ENCODE data around the gene SLC24A4.

The SLC24A4 gene

DNA sequence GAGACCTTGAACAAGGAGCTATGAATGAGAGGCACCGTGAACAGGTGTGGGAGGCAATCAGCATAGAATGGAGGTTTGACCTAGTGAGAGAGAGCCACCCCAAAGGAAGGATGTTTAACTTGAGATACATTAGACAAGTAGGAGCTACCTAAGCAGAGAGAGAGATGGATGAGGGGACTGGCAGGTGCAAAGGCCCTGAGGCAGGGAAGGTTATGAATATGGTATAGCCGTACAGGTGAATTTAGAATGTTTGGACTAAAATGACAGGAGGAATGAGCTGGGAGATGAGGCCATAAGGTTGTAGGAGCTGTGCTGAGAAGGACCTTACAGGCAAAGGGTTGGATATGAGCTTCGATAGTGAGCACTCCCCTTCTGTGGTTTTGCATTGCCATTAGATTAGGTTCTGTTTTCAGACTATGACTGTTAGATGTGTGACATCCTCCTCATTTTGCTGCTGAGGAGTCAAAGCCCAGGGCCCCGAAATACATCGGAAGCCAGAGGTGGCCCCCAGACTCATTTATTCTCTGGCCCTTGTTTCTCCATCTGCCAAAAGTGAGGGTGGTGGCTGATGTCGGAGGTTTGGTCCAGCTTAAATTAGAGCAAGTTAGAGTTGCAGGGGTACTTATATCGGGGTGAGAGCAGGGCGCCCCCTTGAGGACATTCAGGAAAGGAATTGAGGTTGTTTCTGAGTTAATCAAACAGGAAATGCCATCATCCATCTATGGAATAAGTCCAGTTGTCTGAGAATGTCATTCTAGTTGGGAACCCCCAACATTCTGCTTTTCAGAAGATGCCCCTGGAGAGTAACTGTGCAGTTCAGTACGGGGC is 29.4 kb downstream of the SLC24A4 start:
- Histone ChIP-seq H3K9me3 (no peaks in the 10 kb centered on the region), H3K27me3 (no peaks in the 10 kb centered on the region; the same call in 1 of the 2 replicates), H3K36me3 (no peaks in the 10 kb centered on the region), H3K4me3 (ENCODE audit: low read depth, low read length) (no peak overlapping the region), H3K4me1 (no peaks in the 10 kb centered on the region)
- TF ChIP-seq, protein P1, sequence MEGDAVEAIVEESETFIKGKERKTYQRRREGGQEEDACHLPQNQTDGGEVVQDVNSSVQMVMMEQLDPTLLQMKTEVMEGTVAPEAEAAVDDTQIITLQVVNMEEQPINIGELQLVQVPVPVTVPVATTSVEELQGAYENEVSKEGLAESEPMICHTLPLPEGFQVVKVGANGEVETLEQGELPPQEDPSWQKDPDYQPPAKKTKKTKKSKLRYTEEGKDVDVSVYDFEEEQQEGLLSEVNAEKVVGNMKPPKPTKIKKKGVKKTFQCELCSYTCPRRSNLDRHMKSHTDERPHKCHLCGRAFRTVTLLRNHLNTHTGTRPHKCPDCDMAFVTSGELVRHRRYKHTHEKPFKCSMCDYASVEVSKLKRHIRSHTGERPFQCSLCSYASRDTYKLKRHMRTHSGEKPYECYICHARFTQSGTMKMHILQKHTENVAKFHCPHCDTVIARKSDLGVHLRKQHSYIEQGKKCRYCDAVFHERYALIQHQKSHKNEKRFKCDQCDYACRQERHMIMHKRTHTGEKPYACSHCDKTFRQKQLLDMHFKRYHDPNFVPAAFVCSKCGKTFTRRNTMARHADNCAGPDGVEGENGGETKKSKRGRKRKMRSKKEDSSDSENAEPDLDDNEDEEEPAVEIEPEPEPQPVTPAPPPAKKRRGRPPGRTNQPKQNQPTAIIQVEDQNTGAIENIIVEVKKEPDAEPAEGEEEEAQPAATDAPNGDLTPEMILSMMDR (IDR thresholded peaks at IDR 0.05; ENCODE audit: low read depth, low read length): peak; percentile 51
- peak; percentile 23 for DNase-seq

DNA sequence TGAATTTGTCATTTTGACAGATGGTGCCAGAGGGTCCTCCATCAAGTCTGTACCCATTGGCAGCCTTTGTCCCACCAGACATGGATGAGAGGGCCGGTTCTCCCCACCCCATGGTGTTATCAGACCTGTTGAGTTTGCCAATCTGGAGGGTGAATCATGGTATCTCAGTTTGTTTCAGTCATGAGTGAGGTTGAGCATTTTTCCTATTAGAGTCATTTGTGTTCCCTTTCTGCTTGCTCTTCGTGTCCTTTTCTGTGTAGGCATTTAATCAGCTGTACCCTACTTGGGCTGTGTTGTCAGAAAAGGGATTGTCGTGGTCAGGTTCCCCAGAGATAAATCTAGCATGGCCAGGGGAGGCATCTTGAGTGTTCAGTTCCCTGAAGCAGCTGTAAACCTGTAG is 30.5 kb downstream of the SLC24A4 start:
- TF ChIP-seq, protein P1 (IDR thresholded peaks at IDR 0.05; ENCODE audit: low read depth, low read length): no peak
- no peak for DNase-seq
- Histone ChIP-seq H3K9me3 (no peaks in the 10 kb centered on the region), H3K27me3 (no peaks in the 10 kb centered on the region; the same call in none of the 2 replicates), H3K36me3 (no peaks in the 10 kb centered on the region), H3K4me1 (no peaks in the 10 kb centered on the region), H3K4me3 (ENCODE audit: low read depth, low read length) (no peak overlapping the region)

DNA sequence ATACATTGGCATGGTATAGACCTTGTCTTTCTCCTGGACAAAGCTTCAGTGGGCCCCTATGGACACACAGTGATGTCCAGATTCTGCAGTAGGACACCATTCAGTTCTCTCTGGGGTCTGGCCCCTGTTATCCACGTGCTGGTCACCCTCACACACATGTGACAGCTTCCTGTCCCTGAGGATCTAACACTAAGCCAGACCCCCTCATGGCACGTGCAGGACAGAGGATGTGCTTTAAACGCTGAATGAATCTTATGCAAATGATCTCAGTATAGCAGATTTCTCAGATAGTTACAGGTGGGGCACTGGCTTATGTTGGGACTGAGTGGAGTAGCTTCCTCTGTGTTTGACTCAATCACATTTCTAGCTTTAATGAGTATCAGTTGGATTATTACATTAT is 33.7 kb downstream of the SLC24A4 start:
- DNase-seq: no peak
- H3K27me3 ChIP-seq: peaks cover 4% of the 10 kb centered on the region
- no peaks in the 10 kb centered on the region for H3K9me3 ChIP-seq
- no peaks in the 10 kb centered on the region for H3K36me3 ChIP-seq
- no peak overlapping the region for H3K4me3 ChIP-seq (ENCODE audit: low read depth, low read length)
- no peaks in the 10 kb centered on the region for H3K4me1 ChIP-seq
- TF ChIP-seq, protein P1 (IDR thresholded peaks at IDR 0.05; ENCODE audit: low read depth, low read length): no peak

DNA sequence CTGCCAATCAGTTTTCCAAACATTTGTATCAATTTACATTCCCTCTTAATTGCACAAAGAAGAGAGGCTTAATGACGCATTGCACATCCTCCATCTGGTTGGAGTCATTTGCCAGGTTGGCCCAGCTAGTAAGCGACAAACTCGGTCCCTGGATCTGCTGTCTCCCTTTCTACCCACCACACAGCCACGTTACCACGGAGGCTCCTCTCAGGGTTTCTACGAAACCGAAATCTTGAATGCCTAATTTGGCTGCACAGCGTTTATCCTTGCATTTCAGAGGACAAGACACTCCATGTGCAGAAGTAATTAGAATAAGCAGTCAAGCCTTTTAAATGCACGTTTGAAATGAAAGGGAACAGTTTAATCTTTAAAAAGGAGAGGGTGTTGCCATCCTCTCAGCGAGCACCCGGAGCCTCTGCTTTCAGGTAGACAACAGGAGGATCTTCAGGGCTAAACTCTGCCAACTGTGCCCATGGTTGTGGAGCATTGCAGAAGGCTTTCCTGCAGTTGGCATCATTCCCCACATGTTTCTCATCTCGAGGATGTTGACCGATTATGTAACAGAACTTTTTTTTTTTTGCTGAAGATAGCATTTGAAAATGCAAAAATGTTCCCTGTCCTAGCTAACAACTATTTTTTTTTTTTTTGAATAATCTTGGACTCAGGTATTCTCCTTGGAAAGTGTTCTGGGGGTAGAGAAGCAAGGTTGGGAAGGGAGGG is 37.8 kb downstream of the SLC24A4 start:
- Histone ChIP-seq H3K36me3 (no peaks in the 10 kb centered on the region), H3K9me3 (no peaks in the 10 kb centered on the region), H3K4me3 (ENCODE audit: low read depth, low read length) (no peak overlapping the region), H3K27me3 (peaks cover 32% of the 10 kb centered on the region), H3K4me1 (no peaks in the 10 kb centered on the region)
- TF ChIP-seq, protein P1 (IDR thresholded peaks at IDR 0.05; ENCODE audit: low read depth, low read length): no peak
- no peak for DNase-seq

DNA sequence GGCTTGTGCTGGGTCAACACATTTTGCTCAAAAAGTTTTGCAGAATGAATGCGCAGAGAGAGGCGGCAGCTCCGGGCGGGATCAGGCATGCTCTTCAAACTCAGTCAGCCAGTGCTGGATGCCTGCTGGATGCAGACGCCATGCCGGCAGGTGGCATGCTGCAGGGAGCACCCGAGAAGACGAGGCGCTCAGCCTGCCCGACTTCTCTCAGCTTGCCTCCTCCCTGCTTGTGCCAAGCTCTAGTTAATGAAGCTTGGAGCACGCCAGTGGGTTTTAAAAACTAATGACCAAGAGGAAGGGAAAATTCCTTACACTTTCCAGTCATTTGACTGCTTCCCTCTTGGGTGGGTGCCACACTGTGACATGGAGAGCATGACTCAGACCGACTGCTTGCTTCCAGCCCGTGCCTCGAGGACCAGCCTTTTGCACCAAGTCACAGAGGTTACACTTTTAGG is 39.8 kb downstream of the SLC24A4 start:
- no peak for DNase-seq
- Histone ChIP-seq H3K9me3 (no peaks in the 10 kb centered on the region), H3K4me3 (ENCODE audit: low read depth, low read length) (no peak overlapping the region), H3K4me1 (no peaks in the 10 kb centered on the region), H3K36me3 (no peaks in the 10 kb centered on the region), H3K27me3 (peaks cover 49% of the 10 kb centered on the region)
- TF ChIP-seq, protein P1 (IDR thresholded peaks at IDR 0.05; ENCODE audit: low read depth, low read length): no peak

DNA sequence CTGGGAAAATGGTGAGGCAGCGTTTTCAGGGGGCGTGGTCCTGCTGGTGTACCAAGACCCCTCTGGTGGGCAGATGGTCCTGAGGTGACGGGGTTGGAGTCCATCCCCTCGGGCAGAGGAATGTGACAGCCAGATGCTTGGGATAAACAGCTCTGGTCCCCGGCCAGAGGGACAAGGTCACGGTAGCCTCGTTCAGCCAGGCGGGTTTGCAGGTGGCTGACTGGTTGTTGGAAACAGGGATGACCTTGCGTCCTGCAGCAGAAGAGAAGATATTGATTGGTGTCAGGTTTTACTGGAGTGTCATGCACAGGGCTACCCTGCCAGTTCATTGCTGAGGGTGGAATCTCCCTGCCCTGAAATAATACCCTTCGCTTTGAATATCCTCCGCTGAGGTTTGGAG is 43.3 kb downstream of the SLC24A4 start:
- no peak for DNase-seq
- Histone ChIP-seq H3K27me3 (peaks cover 61% of the 10 kb centered on the region), H3K9me3 (no peaks in the 10 kb centered on the region), H3K4me3 (ENCODE audit: low read depth, low read length) (no peak overlapping the region), H3K4me1 (no peaks in the 10 kb centered on the region), H3K36me3 (no peaks in the 10 kb centered on the region)
- TF ChIP-seq, protein P1 (IDR thresholded peaks at IDR 0.05; ENCODE audit: low read depth, low read length): no peak

Data from BE2C (cell line).